ENCODE data around the gene TBL1XR1. TPM values are rescaled to one million over a fixed set of nuclear protein-coding genes. Genes with fewer than 3 reads are reported as not detected.

TBL1XR1 gene
- total and polyA plus RNA-seq, 4 donors: 24.1 to 203 (median 77.4) TPM

DNA sequence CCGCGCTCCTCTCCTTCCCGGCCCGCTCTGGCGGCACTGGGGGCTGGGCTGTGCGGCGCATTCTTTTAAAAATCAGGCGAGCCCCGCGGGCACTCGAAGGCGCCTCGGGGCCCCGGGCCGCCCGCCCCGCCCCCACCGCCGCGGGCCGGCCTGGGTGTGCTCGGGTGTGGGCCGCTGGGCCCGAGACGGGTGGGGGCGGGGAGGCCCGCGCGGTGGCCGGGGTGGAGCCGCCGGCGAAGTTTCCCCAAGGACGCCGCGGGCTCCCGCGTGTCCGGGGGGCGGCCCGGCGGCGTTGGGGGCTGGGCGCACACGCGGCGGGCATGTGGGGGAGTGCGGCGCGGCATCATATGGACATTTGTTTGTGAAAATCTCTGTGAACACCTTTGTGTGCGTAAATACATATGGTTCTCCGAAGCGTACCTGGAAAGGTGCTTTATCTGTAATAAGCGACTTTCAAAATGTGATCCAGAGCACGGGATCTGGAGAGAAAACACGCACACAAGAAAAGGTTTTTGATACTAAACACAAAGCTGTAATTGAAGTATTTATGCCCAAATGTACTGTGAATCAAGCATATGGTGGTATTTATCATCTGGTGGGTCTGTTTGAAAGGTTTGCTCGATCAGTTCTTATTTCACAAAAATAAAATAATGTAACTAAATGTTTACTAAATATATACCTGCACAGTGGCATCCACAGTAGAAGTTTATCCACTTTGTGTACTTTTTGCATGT lies 612 bp upstream of the TBL1XR1 start:
- 1% methylated on average over 24 to 57 of the region's 57 CpGs for WGBS, 2 donors
- peak in 2 of 3 donors; percentile 68 to 83 for DNase-seq
- TF ChIP-seq, protein P1, sequence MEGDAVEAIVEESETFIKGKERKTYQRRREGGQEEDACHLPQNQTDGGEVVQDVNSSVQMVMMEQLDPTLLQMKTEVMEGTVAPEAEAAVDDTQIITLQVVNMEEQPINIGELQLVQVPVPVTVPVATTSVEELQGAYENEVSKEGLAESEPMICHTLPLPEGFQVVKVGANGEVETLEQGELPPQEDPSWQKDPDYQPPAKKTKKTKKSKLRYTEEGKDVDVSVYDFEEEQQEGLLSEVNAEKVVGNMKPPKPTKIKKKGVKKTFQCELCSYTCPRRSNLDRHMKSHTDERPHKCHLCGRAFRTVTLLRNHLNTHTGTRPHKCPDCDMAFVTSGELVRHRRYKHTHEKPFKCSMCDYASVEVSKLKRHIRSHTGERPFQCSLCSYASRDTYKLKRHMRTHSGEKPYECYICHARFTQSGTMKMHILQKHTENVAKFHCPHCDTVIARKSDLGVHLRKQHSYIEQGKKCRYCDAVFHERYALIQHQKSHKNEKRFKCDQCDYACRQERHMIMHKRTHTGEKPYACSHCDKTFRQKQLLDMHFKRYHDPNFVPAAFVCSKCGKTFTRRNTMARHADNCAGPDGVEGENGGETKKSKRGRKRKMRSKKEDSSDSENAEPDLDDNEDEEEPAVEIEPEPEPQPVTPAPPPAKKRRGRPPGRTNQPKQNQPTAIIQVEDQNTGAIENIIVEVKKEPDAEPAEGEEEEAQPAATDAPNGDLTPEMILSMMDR (IDR thresholded peaks at IDR 0.05; ENCODE audit: control extremely low read depth, extremely low read depth): no peak

DNA sequence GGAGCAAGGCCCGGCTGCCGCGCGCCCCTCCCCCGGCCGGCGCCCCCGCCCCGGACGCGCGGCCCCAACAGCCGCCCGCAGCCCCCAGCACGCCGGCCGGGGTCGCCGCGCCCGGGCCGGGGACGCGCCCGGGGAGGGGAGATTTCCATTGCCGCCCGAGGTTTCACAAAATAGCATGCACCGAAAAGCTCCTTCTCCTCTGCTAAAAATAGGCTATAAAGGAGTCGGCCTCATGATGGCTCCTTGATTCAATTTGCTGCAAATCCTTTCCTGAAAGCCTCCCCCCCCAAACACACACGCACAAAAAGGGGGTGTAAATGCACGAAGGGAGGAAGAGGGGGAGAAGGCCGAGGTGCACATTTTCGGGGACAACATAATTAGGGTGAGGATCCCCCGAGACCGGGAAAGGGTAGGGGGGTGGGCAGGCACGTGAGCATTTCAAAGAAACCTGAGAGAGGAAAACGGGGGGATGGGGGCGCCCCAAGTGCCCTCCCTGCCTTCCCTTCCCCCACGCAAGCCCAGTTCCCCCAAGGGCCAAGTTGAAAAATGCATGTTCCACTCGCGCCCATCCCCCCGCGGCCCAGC lies 734 bp downstream of the TBL1XR1 start:
- peaks cover 0 to 4% (median 0%) of the 10 kb centered on the region in 4 donors for H3K36me3 ChIP-seq (ENCODE audit: control insufficient read depth in 4 of 4, insufficient read depth in 4 of 4, low read length in 4 of 4)
- peaks cover 3 to 31% (median 18%) of the 10 kb centered on the region in 5 donors for H3K4me1 ChIP-seq (ENCODE audit: control insufficient read depth in 5 of 5, insufficient read depth in 5 of 5, low read length in 5 of 5)
- peak overlapping the region; percentile 51 for H3K4me3 ChIP-seq
- 0 to 1% methylated on average over 24 to 43 of the region's 43 CpGs for WGBS, 2 donors
- peak overlapping the region; percentile 91 to 93 for H3K27ac ChIP-seq (ENCODE audit: low read depth in 1 of 2, low read length in 1 of 2)
- DNase-seq (peak in 2 of 3 donors; percentile 72 to 81), ATAC-seq (ENCODE audit: insufficient read depth, low FRiP score) (no peak)
- TF ChIP-seq, protein P1 (IDR thresholded peaks at IDR 0.05; ENCODE audit: control extremely low read depth, extremely low read depth): no peak
- no peaks in the 10 kb centered on the region for H3K27me3 ChIP-seq (ENCODE audit: control insufficient read depth in 3 of 3, insufficient read depth in 3 of 3, low read length in 2 of 3)
- H3K9me3 ChIP-seq (ENCODE audit: control insufficient read depth in 4 of 4, insufficient read depth in 3 of 4, low read length in 3 of 4): no peaks in the 10 kb centered on the region
- H3K9ac ChIP-seq (ENCODE audit: insufficient read depth in 1 of 2, low read length in 2 of 2): peak overlapping the region; percentile 94 to 97

More for the DNA sequence above, 612 bp upstream of the TBL1XR1 start:
- peak overlapping the region; percentile 49 for H3K4me3 ChIP-seq
- H3K9me3 ChIP-seq (ENCODE audit: control insufficient read depth in 4 of 4, insufficient read depth in 3 of 4, low read length in 3 of 4): no peaks in the 10 kb centered on the region
- H3K9ac ChIP-seq (ENCODE audit: insufficient read depth in 1 of 2, low read length in 2 of 2): peak overlapping the region in 1 of 2 donors; percentile 89
- H3K27me3 ChIP-seq (ENCODE audit: control insufficient read depth in 3 of 3, insufficient read depth in 3 of 3, low read length in 2 of 3): no peaks in the 10 kb centered on the region
- ATAC-seq (ENCODE audit: insufficient read depth, low FRiP score): peak; percentile 70
- peak overlapping the region; percentile 95 to 96 for H3K27ac ChIP-seq (ENCODE audit: low read depth in 1 of 2, low read length in 1 of 2)
- H3K36me3 ChIP-seq (ENCODE audit: control insufficient read depth in 4 of 4, insufficient read depth in 4 of 4, low read length in 4 of 4): peaks cover 0 to 4% (median 0%) of the 10 kb centered on the region in 4 donors
- H3K4me1 ChIP-seq (ENCODE audit: control insufficient read depth in 5 of 5, insufficient read depth in 5 of 5, low read length in 5 of 5): peaks cover 1 to 31% (median 18%) of the 10 kb centered on the region in 5 donors

DNA sequence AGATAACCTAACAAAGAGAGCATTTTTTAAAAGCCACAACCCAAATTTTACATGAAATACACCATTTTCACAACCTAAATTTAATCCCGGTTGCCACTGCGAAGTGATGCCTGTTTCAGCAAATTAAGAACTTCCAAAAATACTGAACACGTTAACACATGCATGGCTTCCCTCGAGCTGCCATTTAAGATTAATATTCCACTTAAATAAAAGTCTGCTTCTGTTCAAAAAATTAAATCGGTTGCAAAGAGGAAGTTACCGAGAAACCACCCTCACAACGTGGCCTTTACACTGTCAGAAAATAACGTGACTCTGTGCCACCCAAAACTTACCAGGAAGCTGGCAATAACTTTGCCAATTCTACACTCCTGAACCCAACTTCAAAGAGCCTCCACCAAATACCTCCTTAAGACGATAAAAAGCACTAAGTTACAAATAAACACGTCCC lies 1.2 kb downstream of the TBL1XR1 start:
- Histone ChIP-seq H3K27ac (ENCODE audit: low read depth in 1 of 2, low read length in 1 of 2) (peak overlapping the region; percentile 91 to 93), H3K36me3 (ENCODE audit: control insufficient read depth in 4 of 4, insufficient read depth in 4 of 4, low read length in 4 of 4) (peaks cover 0 to 4% (median 0%) of the 10 kb centered on the region in 4 donors), H3K27me3 (ENCODE audit: control insufficient read depth in 3 of 3, insufficient read depth in 3 of 3, low read length in 2 of 3) (no peaks in the 10 kb centered on the region), H3K4me3 (peak overlapping the region; percentile 51), H3K9ac (ENCODE audit: insufficient read depth in 1 of 2, low read length in 2 of 2) (peak overlapping the region; percentile 90 to 97), H3K9me3 (ENCODE audit: control insufficient read depth in 4 of 4, insufficient read depth in 3 of 4, low read length in 3 of 4) (no peaks in the 10 kb centered on the region), H3K4me1 (ENCODE audit: control insufficient read depth in 5 of 5, insufficient read depth in 5 of 5, low read length in 5 of 5) (peaks cover 3 to 31% (median 21%) of the 10 kb centered on the region in 5 donors)
- 1% methylated on average over 10 of the region's 10 CpGs for WGBS, 2 donors
- TF ChIP-seq, protein P1 (IDR thresholded peaks at IDR 0.05; ENCODE audit: control extremely low read depth, extremely low read depth): no peak
- ATAC-seq (ENCODE audit: insufficient read depth, low FRiP score) (no peak), DNase-seq (peak in 2 of 3 donors; percentile 59 to 67)
